LNCaP clone FGC (cell line): ENCODE measurements around the gene AKR1C4.

ENCODE experiments used
- DNase-seq: peaks from one replicate; pipeline ENCODE4 v3.0.0-alpha.2; 2011; ENCODE audit warnings: low read depth
- H3K4me3 ChIP-seq: 2 replicates; pipeline ENCODE4 v1.5.1; 2011; ENCODE audit warnings: mild to moderate bottlenecking, low read depth, low read length, control low read depth
- TF ChIP-seq, protein P1 (sequence below): IDR thresholded peaks from 2 replicates; pipeline ENCODE4 v1.5.1; 2012; ENCODE audit warnings: mild to moderate bottlenecking; ENCODE audit not compliant: control insufficient read depth, insufficient read depth; ENCODE audit errors: extremely low read depth

Gene AKR1C4

DNA sequence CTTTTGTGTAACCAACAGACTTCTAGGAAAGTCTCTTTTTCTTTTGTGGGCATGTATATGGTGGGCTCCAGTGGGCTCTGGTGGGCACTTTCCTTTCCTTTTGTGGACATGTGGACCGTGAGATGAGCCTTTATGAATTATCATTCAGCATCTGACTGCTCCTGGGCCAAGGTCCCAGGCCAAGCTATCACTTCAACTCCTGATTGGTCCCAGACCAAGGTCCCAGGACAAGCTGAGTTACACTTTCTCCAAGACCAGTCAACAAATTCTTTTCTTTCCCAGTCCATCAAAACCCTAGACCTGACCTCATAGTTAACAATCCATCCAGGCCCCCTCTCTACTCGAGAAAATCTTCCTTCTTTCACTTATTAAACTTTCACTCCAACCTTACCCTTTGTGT, 12.7 kb upstream of the AKR1C4 start:
- no peak overlapping the region for H3K4me3 ChIP-seq
- DNase-seq = no peak
- TF ChIP-seq, protein P1, sequence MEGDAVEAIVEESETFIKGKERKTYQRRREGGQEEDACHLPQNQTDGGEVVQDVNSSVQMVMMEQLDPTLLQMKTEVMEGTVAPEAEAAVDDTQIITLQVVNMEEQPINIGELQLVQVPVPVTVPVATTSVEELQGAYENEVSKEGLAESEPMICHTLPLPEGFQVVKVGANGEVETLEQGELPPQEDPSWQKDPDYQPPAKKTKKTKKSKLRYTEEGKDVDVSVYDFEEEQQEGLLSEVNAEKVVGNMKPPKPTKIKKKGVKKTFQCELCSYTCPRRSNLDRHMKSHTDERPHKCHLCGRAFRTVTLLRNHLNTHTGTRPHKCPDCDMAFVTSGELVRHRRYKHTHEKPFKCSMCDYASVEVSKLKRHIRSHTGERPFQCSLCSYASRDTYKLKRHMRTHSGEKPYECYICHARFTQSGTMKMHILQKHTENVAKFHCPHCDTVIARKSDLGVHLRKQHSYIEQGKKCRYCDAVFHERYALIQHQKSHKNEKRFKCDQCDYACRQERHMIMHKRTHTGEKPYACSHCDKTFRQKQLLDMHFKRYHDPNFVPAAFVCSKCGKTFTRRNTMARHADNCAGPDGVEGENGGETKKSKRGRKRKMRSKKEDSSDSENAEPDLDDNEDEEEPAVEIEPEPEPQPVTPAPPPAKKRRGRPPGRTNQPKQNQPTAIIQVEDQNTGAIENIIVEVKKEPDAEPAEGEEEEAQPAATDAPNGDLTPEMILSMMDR = no peak

DNA sequence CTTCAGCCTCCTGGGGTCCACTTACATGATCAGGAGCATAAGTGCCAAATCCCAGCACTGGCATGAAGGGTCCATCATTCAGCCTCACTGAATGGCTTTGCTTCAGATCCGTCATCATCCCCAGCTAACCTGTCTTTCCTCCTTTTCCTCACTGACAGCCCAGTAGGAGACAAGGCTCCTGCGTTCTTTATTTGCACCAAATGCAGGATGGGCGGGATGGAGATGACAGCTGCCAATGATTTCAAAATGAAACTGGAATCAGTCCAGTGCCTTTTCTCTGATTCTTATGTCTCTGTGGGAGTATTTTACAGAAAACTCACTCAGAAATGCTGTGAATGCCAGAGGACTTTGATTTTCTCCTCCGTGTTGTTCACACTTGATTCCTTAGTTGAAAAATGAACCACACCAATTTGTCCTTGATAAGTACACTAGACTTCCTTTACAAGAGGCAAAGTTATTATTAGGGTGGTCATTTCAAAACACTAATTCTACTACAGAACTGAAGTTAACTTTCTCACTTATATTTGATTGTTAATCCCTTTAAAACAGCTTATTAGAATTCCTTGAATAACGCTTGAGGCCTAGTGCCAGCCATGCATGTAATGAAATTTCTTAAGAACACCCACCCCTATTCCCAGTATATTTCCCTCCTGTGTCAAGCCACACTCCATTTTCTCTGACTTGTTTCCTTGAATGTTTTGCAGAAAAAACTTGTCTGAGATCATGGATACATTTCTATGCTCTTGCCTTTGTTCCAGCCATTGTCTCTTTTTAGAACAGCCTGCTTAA, 11.5 kb upstream of the AKR1C4 start, which contains the start of gene AKR1C8:
Gene AKR1C8, minus strand, starts transcription at position 164 of the 789 bp plus-strand sequence. Its CDS starts 46 bp downstream, at position 118.
- H3K4me3 ChIP-seq = no peak within 1 kb of the TSS
- TF ChIP-seq, protein P1 = no peak
- no peak for DNase-seq

DNA sequence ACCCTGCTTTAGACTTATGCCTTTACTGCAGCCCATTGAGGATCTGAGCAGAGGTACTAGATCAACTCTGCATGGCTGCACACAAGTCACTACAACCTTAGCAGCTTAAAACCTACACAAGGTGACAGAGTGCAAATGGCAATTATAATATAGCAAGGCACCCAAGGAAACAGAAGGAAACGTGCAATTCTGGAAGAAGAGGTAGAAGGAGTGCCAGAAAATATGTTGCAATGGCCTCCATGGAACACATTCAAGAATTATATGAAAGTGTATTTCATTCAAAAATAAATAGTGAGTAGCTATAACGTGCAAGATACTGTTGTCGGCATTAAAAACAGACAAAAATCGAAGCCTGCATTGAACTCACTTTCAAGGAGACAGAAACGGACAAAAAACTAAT, 8.8 kb upstream of the AKR1C4 start:
- TF ChIP-seq, protein P1 = no peak
- no peak for DNase-seq
- no peak overlapping the region for H3K4me3 ChIP-seq

DNA sequence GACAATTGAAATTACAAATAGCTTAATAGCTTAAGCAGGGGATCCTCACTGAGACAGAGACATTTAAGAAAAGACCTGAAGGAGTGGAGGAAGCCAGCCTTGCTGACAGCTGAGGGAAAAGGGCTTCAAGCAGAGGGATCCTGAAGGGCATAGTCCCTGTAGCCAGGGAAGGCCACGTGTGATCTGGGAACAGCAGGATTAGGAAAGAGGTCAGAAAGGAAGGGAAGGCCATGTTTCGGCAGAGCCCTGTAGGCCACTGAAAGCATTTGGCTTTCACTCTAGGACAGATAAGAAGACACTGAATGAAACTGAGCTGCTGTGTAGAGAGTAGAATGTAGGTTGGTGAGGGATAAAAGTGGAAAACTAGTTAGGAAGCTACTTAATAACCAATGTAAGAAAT, 8.3 kb upstream of the AKR1C4 start:
- TF ChIP-seq, protein P1 = no peak
- no peak overlapping the region for H3K4me3 ChIP-seq
- no peak for DNase-seq

DNA sequence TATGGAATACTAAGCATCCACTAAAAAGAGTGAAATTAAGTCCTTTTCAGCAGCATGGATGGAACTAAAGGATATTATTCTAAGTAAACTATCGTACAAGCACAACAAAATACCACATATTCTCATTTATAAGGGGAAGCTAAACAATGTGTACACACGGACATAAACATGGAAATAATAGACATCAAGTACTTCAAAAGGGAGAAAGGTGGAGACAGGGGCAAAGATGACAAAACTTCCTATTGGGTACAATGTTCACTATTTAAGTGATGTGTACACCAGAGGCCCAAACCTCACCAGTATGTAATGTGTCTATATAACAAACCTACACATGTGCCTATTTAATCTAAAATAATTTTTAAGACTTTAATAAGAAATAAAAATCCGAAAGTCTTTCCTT, 2.2 kb upstream of the AKR1C4 start:
- TF ChIP-seq, protein P1 = no peak
- DNase-seq = no peak
- H3K4me3 ChIP-seq = no peak overlapping the region

DNA sequence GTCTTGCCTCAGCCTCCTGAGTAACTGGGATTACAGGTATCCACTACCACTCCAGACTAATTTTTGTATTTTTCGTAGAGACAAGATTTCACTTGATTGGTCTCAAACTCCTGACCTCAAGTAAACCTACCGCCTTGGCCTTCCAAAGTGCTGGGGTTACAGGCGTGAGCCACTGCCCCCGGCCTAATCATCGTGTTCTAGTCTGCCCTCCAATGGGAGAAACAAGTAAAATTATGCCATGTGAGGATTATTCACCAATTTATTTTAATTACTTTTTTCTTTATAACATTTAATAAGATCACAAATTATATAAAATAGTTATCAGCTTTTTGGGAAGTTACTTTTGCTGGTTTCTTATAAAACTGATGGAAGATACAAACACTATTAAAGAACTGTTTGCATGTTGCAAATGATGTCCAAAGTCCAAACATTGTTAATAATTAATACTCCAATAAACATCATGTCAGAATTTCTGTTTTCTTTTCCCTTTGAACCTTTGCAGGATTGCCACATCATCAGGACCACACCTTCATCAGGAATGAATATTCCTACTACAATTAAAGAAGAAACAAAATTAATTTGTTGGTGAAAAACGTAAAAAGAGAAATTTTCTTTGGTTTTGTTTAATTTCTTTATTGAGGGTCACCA, 786 bp upstream of the AKR1C4 start:
- TF ChIP-seq, protein P1 = no peak
- no peak for DNase-seq
- H3K4me3 ChIP-seq = no peak overlapping the region
